ENCODE results near the gene CCNL1.

Gene CCNL1

DNA sequence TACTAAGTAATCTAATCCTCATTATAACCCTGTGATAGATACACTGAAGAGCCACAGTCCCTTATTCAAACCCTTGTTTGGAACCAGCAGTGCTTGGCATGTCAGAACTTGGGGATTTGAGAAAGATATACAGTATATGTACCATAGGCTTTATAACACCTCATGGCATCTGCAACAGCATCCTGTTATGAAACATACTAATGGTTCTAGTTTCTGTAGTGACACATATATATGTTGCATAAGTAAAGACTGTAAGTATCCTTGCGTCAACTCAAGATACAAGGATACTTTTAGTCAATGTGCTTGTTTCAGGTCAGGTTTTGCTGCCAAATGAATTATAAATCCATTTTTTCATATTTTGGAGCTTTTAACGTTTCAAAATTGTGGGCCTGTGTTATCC is 58.5 kb downstream of the CCNL1 start:
- peak; percentile 77 for DNase-seq

DNA sequence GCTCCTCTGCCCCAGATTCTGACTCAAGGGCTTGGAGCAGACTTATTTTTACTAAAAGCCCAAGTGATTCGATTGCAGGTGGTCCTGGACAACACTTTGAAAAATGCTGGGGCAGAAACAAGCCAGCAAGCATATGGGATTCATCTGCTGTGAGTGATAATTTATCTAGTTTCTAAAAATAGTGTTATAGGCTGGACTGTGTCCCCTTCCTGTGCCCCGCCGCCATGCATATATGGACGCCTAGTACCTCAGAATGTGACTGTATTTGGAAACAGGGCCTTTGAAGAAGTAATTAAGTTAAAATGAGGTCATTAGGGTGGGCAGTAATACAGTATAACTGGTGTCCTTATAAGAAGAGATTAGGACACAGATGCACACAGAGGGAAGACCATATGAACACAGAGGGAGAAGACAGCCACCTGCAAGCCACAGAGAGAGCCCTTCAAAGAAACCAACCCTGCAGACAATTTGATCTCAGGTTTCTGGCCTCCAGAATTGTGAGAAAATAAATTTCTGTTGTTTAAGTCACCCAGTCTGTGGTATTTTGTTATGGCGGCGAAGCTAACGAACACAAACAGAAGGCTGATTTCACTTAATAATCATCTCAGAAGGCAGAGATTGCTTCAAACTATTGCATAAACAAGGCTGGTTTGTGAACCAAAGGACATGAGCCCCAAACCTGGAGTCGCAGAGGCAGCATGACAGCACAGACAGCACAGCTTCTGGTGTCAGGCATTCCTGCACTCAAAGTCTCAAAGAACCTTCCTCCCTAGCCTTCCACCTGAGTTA is 59.1 kb downstream of the CCNL1 start:
- DNase-seq, result no peak

DNA sequence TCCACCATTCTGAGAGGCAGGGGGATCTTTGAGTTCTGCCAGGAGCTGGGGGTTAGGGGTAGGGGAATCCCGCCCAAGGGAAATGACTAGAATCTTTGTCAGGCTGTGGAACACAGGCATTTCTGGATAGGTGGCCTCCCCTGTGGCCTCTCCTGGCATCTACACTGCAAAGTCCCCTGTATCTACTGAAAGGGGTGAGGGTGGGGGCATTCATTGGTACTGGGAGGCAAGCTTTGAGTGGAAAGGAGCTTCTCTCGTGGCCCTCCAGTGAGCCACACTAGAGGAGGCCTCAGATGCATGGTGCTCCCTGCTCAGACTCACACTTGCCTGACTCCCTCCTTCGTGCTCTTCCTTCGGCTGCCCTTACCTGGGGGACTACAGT is 59.9 kb downstream of the CCNL1 start:
- no peak for DNase-seq

DNA sequence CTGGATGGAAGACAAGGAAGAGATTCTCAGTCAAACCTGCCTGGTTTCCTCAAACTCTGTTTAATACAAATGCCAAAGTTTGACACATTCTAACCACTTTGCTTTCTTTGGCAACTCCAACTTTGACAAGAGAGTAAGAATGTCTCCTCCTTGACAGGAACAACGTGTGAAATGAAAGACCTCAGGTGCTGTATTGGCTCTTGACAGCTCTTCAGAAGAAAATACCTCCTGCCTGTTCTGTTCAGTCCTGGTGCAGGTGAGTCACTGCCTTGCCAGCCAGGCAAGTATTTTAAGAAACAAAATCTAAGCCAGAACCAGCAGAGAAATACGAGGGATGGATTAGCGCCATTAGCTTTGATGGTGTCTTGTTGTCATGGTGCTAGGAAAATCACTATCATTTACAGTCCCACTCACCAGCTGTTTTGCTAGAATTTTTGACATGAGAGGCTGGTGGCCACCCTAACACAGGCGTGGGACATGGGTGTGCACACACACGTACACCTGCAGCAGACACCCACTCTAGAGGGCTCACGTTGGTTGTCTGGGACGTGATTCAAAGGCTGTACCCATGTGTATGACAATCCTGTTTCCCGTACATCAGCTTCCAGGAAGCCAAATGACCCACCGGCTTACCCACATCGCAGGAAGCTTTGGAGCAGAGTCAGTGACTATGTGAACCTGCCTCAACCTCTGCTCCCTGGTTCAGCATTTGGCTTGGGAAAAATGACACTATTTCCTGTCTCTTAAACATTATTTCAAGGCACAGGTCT is 60.4 kb downstream of the CCNL1 start:
- no peak for DNase-seq

DNA sequence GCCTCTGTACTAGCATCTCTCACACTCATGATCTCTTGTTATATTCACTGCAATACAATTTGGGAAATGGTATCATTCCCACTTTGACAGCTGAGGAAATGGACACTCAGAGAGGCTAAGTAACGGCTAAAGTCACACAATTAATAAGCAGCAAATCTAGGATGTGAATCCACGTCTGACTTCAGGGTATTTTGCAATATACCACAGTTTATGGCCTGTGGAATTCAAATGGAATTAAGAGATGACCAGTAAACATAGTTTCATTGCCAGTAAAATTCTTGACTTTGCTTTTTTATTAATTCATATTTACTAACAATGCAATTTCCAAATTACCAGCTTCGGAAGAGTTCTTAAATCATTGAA is 61.1 kb downstream of the CCNL1 start:
- DNase-seq, result no peak

DNA sequence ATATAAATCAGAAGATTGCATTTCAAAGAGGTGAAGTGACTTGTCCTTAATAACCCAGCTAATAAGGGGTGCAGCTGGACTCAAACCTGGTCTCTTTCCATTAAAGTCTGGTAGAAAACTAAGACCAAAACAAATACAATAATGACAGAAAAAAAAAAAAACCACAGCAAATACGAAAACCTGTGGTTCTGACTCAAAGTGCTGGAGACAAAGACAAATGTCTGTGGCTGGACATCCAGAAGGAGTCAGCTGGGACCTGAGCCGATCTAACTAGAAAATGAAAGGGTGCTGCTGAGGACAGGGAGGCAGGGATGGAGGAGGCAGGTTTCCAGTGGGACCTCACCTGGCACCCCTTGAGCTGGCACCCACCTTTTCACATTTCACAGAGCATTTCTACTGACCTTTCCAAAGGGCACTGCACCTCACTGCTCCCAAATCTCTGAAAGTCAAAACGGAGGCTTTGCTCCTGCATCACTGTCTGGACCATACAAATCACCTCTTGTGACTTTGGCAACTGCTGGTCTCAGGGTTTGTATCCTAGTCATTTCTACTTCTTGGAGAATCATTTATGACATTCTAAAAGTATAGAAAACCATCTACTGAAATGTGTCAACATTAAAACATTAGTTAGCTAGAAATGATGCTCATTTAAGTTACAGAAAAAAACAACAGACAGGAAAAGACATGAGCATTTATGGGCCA is 61.7 kb downstream of the CCNL1 start:
- no peak for DNase-seq

Measured in MV-4-11 (cell line).